ENCODE measurements around the gene STAU1.
"Not testable (repeated sequence)": the region's sequence is repeated elsewhere in the genome, so short reads cannot be mapped to it uniquely, and the experiment has no call there.

Gene STAU1

GRCh38 chr20:49097159-49097558 lies 91.0 kb downstream of the STAU1 start:
- ATAC-seq (no peak), DNase-seq (no peak)
- peaks cover 10% of the 10 kb centered on the region for H3K4me1 Mint-ChIP-seq
- no peak overlapping the region for H3K4me3 Mint-ChIP-seq
- no peaks in the 10 kb centered on the region for H3K27me3 Mint-ChIP-seq
- no peak overlapping the region for H3K27ac Mint-ChIP-seq
- no peaks in the 10 kb centered on the region for H3K9me3 Mint-ChIP-seq

DNA sequence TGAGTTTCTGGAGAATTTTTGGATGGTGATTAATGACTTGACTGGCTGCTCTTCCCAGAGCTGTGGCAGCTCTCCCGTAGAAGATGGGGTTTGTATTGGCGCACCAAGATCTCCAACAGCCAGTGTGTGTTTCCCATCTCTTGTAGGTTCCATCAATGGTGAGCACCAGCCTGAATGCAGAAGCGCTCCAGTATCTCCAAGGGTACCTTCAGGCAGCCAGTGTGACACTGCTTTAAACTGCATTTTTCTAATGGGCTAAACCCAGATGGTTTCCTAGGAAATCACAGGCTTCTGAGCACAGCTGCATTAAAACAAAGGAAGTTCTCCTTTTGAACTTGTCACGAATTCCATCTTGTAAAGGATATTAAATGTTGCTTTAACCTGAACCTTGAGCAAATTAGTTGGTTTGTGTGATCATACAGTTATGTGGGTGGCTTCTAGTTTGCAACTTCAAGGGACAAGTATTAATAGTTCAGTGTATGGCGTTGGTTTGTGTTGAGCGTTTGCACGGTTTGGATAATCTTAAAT lies 91.9 kb downstream of the STAU1 start:
- no peak for DNase-seq
- no peak for ATAC-seq
- H3K4me1 Mint-ChIP-seq: peaks cover 8% of the 10 kb centered on the region

GRCh38 chr20:49091762-49092161 lies 96.4 kb downstream of the STAU1 start:
- no peak for DNase-seq

More for the DNA sequence above, 91.9 kb downstream of the STAU1 start:
- Mint-ChIP-seq H3K9me3 (no peaks in the 10 kb centered on the region), H3K27ac (no peak overlapping the region), H3K27me3 (no peaks in the 10 kb centered on the region), H3K4me3 (no peak overlapping the region)

GRCh38 chr20:49091104-49091503 lies 97.0 kb downstream of the STAU1 start:
- Mint-ChIP-seq H3K27ac (peak overlapping the region in 1 of 2 donors; percentile 19), H3K9me3 (no peaks in the 10 kb centered on the region), H3K4me1 (no peaks in the 10 kb centered on the region), H3K4me3 (no peak overlapping the region), H3K27me3 (no peaks in the 10 kb centered on the region)
- ATAC-seq (no peak), DNase-seq (no peak)

More at GRCh38 chr20:49091762-49092161, 96.4 kb downstream of the STAU1 start:
- Mint-ChIP-seq H3K4me1 (no peaks in the 10 kb centered on the region), H3K4me3 (no peak overlapping the region), H3K27ac (no peak overlapping the region), H3K9me3 (no peaks in the 10 kb centered on the region), H3K27me3 (no peaks in the 10 kb centered on the region)
- no peak for ATAC-seq

DNA sequence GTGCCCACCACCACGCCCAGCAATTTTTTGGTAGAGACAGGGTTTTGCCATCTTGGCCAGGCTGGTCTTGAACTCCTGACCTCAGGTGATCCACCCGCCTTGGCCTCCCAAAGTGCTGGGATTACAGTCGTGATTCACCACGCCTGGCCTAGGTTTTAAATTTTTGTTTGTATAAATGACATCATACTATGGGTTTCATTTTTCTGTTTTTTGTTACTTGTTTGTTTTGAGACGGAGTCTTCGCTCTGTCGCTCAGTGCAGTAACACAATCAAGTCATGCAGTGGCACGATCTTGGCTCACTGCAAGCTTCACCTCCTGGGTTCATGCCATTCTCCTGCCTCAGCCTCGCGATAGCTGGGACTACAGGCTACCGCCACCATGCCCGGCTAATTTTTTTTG lies 105.8 kb downstream of the STAU1 start:
- not testable (repeated sequence) for H3K4me3 Mint-ChIP-seq, H3K27me3 Mint-ChIP-seq, ATAC-seq, H3K27ac Mint-ChIP-seq, DNase-seq, H3K4me1 Mint-ChIP-seq, H3K9me3 Mint-ChIP-seq

GRCh38 chr20:49078310-49078709 lies 109.8 kb downstream of the STAU1 start:
- Mint-ChIP-seq H3K4me1 (no peaks in the 10 kb centered on the region), H3K4me3 (no peak overlapping the region), H3K27ac (no peak overlapping the region), H3K9me3 (no peaks in the 10 kb centered on the region), H3K27me3 (no peaks in the 10 kb centered on the region)
- ATAC-seq: no peak
- DNase-seq: no peak

GRCh38 chr20:49074521-49074920 lies 113.6 kb downstream of the STAU1 start:
- H3K9me3 Mint-ChIP-seq: no peaks in the 10 kb centered on the region
- DNase-seq: no peak
- H3K27me3 Mint-ChIP-seq: no peaks in the 10 kb centered on the region
- peak overlapping the region in 1 of 2 donors; percentile 60 for H3K27ac Mint-ChIP-seq
- H3K4me3 Mint-ChIP-seq: no peak overlapping the region
- no peaks in the 10 kb centered on the region for H3K4me1 Mint-ChIP-seq
- no peak for ATAC-seq

All from stimulated activated naive CD8-positive, alpha-beta T cell treated with anti-CD3 and anti-CD28 coated beads, Interleukin-15, amount 100 ng/mL, for 72 hours (primary cell).